GM12892 (cell line): ENCODE results near the gene SMURF2.

Source experiments
- POLR2A ChIP-seq: IDR thresholded peaks from 2 replicates; pipeline ENCODE4 v1.6.1; 2011; ENCODE audit warnings: low read depth, low read length, control low read depth
- POLR2AphosphoS5 ChIP-seq: IDR thresholded peaks from 2 replicates; pipeline ENCODE4 v1.6.1; 2011; ENCODE audit warnings: low read depth, low read length, control low read depth
- TAF1 ChIP-seq: IDR thresholded peaks from 2 replicates; pipeline ENCODE4 v1.6.1; 2011; ENCODE audit warnings: low read depth, mild to moderate bottlenecking, control low read depth, low read length, borderline replicate concordance

- no peak for TF ChIP-seq POLR2AphosphoS5
- TF ChIP-seq POLR2A, result no peak
- no peak for TF ChIP-seq TAF1
These were observed 24.6 kb upstream of the SMURF2 start for GRCh38 chr17:64686705-64687104.
